ENCODE results near the gene TARM1.

The TARM1 gene

DNA sequence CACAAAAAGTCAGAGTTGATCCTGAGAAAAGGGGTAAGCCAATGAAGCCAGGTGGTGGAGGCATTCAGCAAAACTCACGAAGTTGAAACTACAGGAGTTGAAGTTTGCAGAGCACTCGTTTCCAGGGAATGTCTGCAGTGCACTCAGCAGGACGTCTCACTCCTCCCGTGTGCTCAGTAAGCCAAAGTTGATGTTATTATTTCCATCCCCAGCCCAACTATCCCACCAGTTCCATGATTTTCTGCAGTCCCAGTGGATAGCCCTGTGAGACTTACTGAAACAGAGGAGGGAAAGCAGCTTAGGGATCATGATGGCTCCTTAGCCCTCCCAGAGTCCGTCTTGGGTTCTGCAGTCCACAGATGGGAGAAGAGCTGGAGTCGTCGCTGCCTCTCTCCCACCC is at the start of gene TARM1:
Gene TARM1 (minus strand): TSS at position 334 of the 400 bp plus-strand sequence. CDS start 25 bp downstream, at position 309.
- Histone ChIP-seq H3K27me3 (ENCODE audit: low read length) (no peaks in the 10 kb centered on the region), H3K4me2 (ENCODE audit: low read depth, low read length, poor library complexity, severe bottlenecking) (no peak within 1 kb of the TSS), H4K20me1 (ENCODE audit: low read depth, low read length) (no peaks in the 10 kb centered on the region), H3K79me2 (ENCODE audit: insufficient read depth, low read length) (no peaks in the 10 kb centered on the region), H3K36me3 (ENCODE audit: low read length) (no peaks in the 10 kb centered on the region), H3K9ac (ENCODE audit: low read length) (no peak within 1 kb of the TSS), H3K27ac (ENCODE audit: low read depth, low read length) (no peak within 1 kb of the TSS), H3K4me3 (ENCODE audit: insufficient read depth, low read length, poor library complexity, severe bottlenecking) (no peak within 1 kb of the TSS), H3K9me3 (ENCODE audit: insufficient read depth, low read length) (peaks cover 16% of the 10 kb centered on the region), H3F3A (ENCODE audit: insufficient read depth) (no peaks in the 10 kb centered on the region), H2AFZ (ENCODE audit: low read depth, low read length, severe bottlenecking) (no peak within 1 kb of the TSS), H3K9me2 (replicated peaks; ENCODE audit: insufficient read depth, low read length) (no peaks in the 10 kb centered on the region)
- TF ChIP-seq, protein P1, sequence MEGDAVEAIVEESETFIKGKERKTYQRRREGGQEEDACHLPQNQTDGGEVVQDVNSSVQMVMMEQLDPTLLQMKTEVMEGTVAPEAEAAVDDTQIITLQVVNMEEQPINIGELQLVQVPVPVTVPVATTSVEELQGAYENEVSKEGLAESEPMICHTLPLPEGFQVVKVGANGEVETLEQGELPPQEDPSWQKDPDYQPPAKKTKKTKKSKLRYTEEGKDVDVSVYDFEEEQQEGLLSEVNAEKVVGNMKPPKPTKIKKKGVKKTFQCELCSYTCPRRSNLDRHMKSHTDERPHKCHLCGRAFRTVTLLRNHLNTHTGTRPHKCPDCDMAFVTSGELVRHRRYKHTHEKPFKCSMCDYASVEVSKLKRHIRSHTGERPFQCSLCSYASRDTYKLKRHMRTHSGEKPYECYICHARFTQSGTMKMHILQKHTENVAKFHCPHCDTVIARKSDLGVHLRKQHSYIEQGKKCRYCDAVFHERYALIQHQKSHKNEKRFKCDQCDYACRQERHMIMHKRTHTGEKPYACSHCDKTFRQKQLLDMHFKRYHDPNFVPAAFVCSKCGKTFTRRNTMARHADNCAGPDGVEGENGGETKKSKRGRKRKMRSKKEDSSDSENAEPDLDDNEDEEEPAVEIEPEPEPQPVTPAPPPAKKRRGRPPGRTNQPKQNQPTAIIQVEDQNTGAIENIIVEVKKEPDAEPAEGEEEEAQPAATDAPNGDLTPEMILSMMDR (IDR thresholded peaks at IDR 0.05; ENCODE audit: insufficient read depth, low read length, poor library complexity, severe bottlenecking) = no peak
- no peak for TF ChIP-seq EZH2phosphoT487 (conservative IDR thresholded peaks at IDR 0.05; ENCODE audit: low read length)

GRCh38 chr19:54129617-54129996 is 48.4 kb upstream of the TARM1 start:
- TF ChIP-seq, protein P1 (IDR thresholded peaks at IDR 0.05; ENCODE audit: insufficient read depth, low read length, poor library complexity, severe bottlenecking) = no peak
- no peak for TF ChIP-seq EZH2phosphoT487 (conservative IDR thresholded peaks at IDR 0.05; ENCODE audit: low read length)
- Histone ChIP-seq H3K27me3 (ENCODE audit: low read length) (no peaks in the 10 kb centered on the region), H4K20me1 (ENCODE audit: low read depth, low read length) (no peaks in the 10 kb centered on the region), H3K79me2 (ENCODE audit: insufficient read depth, low read length) (no peaks in the 10 kb centered on the region), H3K4me3 (ENCODE audit: insufficient read depth, low read length, poor library complexity, severe bottlenecking) (no peak overlapping the region), H3K9me2 (replicated peaks; ENCODE audit: insufficient read depth, low read length) (no peaks in the 10 kb centered on the region), H3K9me3 (ENCODE audit: insufficient read depth, low read length) (no peaks in the 10 kb centered on the region), H2AFZ (ENCODE audit: low read depth, low read length, severe bottlenecking) (no peak overlapping the region), H3K36me3 (ENCODE audit: low read length) (no peaks in the 10 kb centered on the region), H3K27ac (ENCODE audit: low read depth, low read length) (no peak overlapping the region), H3K9ac (ENCODE audit: low read length) (no peak overlapping the region), H3K4me2 (ENCODE audit: low read depth, low read length, poor library complexity, severe bottlenecking) (no peak overlapping the region), H3F3A (ENCODE audit: insufficient read depth) (no peaks in the 10 kb centered on the region)

DNA sequence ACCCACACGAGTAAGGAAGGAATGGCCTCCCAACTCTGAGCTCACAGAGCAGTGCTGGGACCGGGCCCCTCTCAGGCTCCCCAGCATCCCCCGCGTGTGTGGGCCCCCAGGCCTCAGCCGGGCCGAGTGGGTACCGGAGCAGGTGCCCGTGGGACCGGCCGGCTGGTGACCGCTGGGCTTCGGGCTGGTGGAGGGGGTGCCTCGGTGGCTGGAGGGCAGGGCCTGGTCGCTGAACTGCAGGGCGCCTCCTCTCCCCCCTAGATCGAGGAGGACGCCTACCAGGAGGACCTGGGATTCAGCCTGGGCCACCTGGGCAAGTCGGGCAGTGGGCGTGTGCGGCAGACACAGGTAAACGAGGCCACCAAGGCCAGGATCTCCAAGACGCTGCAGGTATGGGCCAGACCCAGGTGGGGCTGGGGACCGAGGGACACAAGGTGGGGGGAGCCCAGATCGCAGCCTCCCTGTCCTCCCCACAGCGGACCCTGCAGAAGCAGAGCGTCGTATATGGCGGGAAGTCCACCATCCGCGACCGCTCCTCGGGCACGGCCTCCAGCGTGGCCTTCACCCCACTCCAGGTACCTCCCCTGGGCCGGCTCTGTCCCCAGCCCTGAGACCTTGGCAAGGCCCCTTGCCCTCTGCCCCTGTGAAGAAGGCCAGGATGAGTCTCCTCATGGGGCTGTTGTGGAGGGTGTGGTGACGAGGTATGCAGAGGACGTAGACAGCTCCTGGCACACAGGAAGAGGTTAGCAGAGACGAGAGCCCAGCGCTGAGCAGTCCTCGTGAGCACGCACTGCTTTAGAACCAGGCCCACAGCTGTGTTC is 47.8 kb upstream of the TARM1 start:
- no peak overlapping the region for H3K4me3 ChIP-seq (ENCODE audit: insufficient read depth, low read length, poor library complexity, severe bottlenecking)
- no peak overlapping the region for H3K27ac ChIP-seq (ENCODE audit: low read depth, low read length)
- no peaks in the 10 kb centered on the region for H3K9me2 ChIP-seq (replicated peaks; ENCODE audit: insufficient read depth, low read length)
- H3F3A ChIP-seq (ENCODE audit: insufficient read depth) = no peaks in the 10 kb centered on the region
- H3K4me2 ChIP-seq (ENCODE audit: low read depth, low read length, poor library complexity, severe bottlenecking) = no peak overlapping the region
- no peaks in the 10 kb centered on the region for H3K27me3 ChIP-seq (ENCODE audit: low read length)
- TF ChIP-seq EZH2phosphoT487 (conservative IDR thresholded peaks at IDR 0.05; ENCODE audit: low read length) = no peak
- TF ChIP-seq, protein P1 (IDR thresholded peaks at IDR 0.05; ENCODE audit: insufficient read depth, low read length, poor library complexity, severe bottlenecking) = no peak
- H4K20me1 ChIP-seq (ENCODE audit: low read depth, low read length) = no peaks in the 10 kb centered on the region
- no peak overlapping the region for H2AFZ ChIP-seq (ENCODE audit: low read depth, low read length, severe bottlenecking)
- H3K36me3 ChIP-seq (ENCODE audit: low read length) = no peaks in the 10 kb centered on the region
- no peaks in the 10 kb centered on the region for H3K79me2 ChIP-seq (ENCODE audit: insufficient read depth, low read length)
- no peak overlapping the region for H3K9ac ChIP-seq (ENCODE audit: low read length)
- no peaks in the 10 kb centered on the region for H3K9me3 ChIP-seq (ENCODE audit: insufficient read depth, low read length)

All from SU-DHL-6 (cell line).